Melanocyte of skin (primary cell): ENCODE results near the gene RNF152. TPM values are rescaled to one million over a fixed set of nuclear protein-coding genes. Genes with fewer than 3 reads are reported as not detected.

Experiments
- total RNA-seq, 2 donors: library from RNA; depleted of rRNA; stranded (reverse); fragments of >200 nt; gene quantifications; 2 replicates each; pipeline ENCODE4 v1.2.3, GENCODE V29; 2012

RNF152 gene, protein sequence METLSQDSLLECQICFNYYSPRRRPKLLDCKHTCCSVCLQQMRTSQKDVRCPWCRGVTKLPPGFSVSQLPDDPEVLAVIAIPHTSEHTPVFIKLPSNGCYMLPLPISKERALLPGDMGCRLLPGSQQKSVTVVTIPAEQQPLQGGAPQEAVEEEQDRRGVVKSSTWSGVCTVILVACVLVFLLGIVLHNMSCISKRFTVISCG
- total RNA-seq, result under 1 TPM; under 0.01 TPM

DNA sequence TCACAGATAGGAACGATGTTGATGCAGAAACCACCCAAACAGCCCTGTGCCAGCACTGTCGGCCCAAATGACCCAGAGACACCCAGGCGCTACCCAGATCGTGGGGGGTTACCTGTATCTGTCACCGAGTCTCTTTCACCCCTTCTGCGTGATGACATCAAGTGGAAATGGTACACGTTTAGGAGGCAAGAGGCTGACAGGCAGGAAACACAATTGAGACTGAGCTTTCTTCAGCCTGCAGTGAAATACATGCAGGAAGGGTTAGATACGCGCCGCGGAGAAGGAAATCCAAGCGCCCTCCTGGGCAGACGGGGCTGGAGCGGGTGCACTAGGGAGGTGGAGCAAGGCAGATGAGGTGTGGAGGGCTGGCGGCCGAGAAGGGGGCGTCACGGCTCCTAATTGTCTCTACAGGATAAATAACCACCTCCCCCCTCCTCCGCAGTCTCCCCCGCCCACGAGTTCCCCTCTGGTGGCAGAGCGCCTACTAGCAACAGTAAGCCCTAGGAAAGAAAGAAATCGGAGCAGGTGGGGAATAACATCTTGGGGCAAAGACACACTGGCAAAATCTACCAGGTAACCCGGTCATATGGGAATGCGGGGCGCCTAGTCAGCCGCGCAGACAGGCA is at the start of gene RNF152:
TSS of gene RNF152 (minus strand) at position 325 of the 626 bp plus-strand sequence. CDS start 76,544 bp downstream, outside the sequence.

